ENCODE data around the gene RHOB. TPM values are rescaled to one million over a fixed set of nuclear protein-coding genes. Genes with fewer than 3 reads are reported as not detected.
A peak's percentile ranks its signal among the peaks of the same experiment; 100 is the strongest.

RHOB gene
- total and polyA plus RNA-seq, 2 of the 13 experiments (the other 11 are each of a cell fraction or from before 2014, with no cell fraction given) = 192 to 268 TPM

DNA sequence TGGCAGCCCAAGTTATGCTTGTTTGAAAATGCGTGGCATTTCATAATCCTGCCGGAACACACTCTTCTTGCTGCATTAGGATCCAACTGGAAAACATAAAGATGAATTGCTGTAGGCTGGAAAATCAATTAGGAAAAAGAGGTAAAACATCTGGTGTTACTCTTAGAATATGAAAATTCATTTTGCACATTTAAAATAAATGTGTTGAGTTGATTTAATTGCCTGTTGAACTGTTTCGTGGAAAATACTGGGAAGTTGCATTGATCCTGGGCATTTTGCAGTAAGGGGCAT, 4.1 kb downstream of the RHOB start:
- POLR2A ChIA-PET = interaction anchor here (1.2 to 18.3 kb wide), 19 partner anchors 8 to 200 kb away, joined by 3 to 1537 read pairs (median 22); partner anchors contain the start of gene HS1BP3
- H3K4me3 ChIP-seq (replicated peaks in 1 of 3; ENCODE audit: insufficient read depth in 1 of 3, low read depth in 2 of 3, low read length in 3 of 3) = no peak overlapping the region
- ATAC-seq (no peak), FAIRE-seq (no peak), DNase-seq (ENCODE audit: low spot score) (no peak)
- H3K9ac ChIP-seq (ENCODE audit: insufficient read depth, low read depth, low read length) = no peak overlapping the region
- H4K20me1 ChIP-seq (ENCODE audit: insufficient read depth, low read length) = peaks cover 37% of the 10 kb centered on the region
- no TSS peak for BruUV-seq (replicated peaks)
- CTCF ChIA-PET (ENCODE audit: low intra/inter-chr PET ratio, low total read pairs) = interaction anchor here (2.0 kb wide), 1 partner anchor 185 kb away, joined by 5 read pairs; no protein-coding TSS in a partner anchor
- intact Hi-C loops (cut with micrococcal nuclease; ENCODE audit: unreplicated experiment) = loop anchor here (1.0 kb wide), 4 partner anchors 74 to 142 kb away; no protein-coding TSS in a partner anchor
- H3K79me2 ChIP-seq (ENCODE audit: insufficient read depth, low read length) = peaks cover 33% of the 10 kb centered on the region
- H3K9me3 ChIP-seq (ENCODE audit: low read length) = no peaks in the 10 kb centered on the region
- H3K36me3 ChIP-seq (replicated peaks in 1 of 2; ENCODE audit: control insufficient read depth in 1 of 2, insufficient read depth in 2 of 2, low read length in 2 of 2) = peaks cover 2 to 14% of the 10 kb centered on the region in 2 experiments; a peak in 4 of 5 replicates
- peaks cover 45% of the 10 kb centered on the region for H3K4me1 ChIP-seq (ENCODE audit: insufficient read depth, low read length)
- no peak overlapping the region for H2AFZ ChIP-seq (ENCODE audit: low read length)
- H3K27ac ChIP-seq (ENCODE audit: extremely low read length, insufficient read depth, low read length) = peak overlapping the region; percentile 92
- H3K27me3 ChIP-seq (ENCODE audit: control insufficient read depth in 1 of 2, insufficient read depth in 2 of 2, low read length in 2 of 2) = no peaks in the 10 kb centered on the region; a peak in 1 of 5 replicates
- in situ Hi-C loops (cut with HindIII; ENCODE audit: extremely low pct_ligation_motif_present, low pct_unique_long_range_greater_than_20kb) = loop anchor here (5.0 kb wide), 1 partner anchor 36 kb away; no protein-coding TSS in a partner anchor
- H3K4me2 ChIP-seq (ENCODE audit: low read depth, low read length) = peak overlapping the region; percentile 85
- 45% methylated on average over 3 of the region's 3 CpGs for WGBS (ENCODE audit: low lambda C conversion rate)
- TF ChIP-seq NFE2L1 (CRISPR knock-in tag; IDR thresholded peaks at IDR 0.05; ENCODE audit: borderline replicate concordance) (no peak), POGZ (CRISPR knock-in tag; IDR thresholded peaks at IDR 0.05) (no peak), KLF6 (CRISPR knock-in tag; IDR thresholded peaks at IDR 0.05) (no peak), SP1 (IDR thresholded peaks at IDR 0.05) (no peak), SP1 (CRISPR knock-in tag; IDR thresholded peaks at IDR 0.05) (no peak), ZBTB3 (CRISPR knock-in tag; IDR thresholded peaks at IDR 0.05; ENCODE audit: borderline replicate concordance, low read depth) (no peak), RBM39 (IDR thresholded peaks at IDR 0.05; ENCODE audit: low read depth, low read length, poor library complexity, severe bottlenecking) (no peak)
- TF ChIP-seq, protein P1, sequence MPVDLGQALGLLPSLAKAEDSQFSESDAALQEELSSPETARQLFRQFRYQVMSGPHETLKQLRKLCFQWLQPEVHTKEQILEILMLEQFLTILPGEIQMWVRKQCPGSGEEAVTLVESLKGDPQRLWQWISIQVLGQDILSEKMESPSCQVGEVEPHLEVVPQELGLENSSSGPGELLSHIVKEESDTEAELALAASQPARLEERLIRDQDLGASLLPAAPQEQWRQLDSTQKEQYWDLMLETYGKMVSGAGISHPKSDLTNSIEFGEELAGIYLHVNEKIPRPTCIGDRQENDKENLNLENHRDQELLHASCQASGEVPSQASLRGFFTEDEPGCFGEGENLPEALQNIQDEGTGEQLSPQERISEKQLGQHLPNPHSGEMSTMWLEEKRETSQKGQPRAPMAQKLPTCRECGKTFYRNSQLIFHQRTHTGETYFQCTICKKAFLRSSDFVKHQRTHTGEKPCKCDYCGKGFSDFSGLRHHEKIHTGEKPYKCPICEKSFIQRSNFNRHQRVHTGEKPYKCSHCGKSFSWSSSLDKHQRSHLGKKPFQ (CRISPR knock-in tag; IDR thresholded peaks at IDR 0.05; ENCODE audit: insufficient replicate concordance) = no peak
- TF ChIP-seq, protein P2, sequence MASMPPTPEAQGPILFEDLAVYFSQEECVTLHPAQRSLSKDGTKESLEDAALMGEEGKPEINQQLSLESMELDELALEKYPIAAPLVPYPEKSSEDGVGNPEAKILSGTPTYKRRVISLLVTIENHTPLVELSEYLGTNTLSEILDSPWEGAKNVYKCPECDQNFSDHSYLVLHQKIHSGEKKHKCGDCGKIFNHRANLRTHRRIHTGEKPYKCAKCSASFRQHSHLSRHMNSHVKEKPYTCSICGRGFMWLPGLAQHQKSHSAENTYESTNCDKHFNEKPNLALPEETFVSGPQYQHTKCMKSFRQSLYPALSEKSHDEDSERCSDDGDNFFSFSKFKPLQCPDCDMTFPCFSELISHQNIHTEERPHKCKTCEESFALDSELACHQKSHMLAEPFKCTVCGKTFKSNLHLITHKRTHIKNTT (CRISPR knock-in tag; IDR thresholded peaks at IDR 0.05) = no peak
- TF ChIP-seq, protein P3, sequence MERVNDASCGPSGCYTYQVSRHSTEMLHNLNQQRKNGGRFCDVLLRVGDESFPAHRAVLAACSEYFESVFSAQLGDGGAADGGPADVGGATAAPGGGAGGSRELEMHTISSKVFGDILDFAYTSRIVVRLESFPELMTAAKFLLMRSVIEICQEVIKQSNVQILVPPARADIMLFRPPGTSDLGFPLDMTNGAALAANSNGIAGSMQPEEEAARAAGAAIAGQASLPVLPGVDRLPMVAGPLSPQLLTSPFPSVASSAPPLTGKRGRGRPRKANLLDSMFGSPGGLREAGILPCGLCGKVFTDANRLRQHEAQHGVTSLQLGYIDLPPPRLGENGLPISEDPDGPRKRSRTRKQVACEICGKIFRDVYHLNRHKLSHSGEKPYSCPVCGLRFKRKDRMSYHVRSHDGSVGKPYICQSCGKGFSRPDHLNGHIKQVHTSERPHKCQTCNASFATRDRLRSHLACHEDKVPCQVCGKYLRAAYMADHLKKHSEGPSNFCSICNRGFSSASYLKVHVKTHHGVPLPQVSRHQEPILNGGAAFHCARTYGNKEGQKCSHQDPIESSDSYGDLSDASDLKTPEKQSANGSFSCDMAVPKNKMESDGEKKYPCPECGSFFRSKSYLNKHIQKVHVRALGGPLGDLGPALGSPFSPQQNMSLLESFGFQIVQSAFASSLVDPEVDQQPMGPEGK (CRISPR knock-in tag; IDR thresholded peaks at IDR 0.05) = no peak
- TF ChIP-seq, protein P4, sequence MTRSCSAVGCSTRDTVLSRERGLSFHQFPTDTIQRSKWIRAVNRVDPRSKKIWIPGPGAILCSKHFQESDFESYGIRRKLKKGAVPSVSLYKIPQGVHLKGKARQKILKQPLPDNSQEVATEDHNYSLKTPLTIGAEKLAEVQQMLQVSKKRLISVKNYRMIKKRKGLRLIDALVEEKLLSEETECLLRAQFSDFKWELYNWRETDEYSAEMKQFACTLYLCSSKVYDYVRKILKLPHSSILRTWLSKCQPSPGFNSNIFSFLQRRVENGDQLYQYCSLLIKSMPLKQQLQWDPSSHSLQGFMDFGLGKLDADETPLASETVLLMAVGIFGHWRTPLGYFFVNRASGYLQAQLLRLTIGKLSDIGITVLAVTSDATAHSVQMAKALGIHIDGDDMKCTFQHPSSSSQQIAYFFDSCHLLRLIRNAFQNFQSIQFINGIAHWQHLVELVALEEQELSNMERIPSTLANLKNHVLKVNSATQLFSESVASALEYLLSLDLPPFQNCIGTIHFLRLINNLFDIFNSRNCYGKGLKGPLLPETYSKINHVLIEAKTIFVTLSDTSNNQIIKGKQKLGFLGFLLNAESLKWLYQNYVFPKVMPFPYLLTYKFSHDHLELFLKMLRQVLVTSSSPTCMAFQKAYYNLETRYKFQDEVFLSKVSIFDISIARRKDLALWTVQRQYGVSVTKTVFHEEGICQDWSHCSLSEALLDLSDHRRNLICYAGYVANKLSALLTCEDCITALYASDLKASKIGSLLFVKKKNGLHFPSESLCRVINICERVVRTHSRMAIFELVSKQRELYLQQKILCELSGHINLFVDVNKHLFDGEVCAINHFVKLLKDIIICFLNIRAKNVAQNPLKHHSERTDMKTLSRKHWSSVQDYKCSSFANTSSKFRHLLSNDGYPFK (CRISPR knock-in tag; IDR thresholded peaks at IDR 0.05; ENCODE audit: borderline replicate concordance) = no peak
- TF ChIP-seq, protein P5, sequence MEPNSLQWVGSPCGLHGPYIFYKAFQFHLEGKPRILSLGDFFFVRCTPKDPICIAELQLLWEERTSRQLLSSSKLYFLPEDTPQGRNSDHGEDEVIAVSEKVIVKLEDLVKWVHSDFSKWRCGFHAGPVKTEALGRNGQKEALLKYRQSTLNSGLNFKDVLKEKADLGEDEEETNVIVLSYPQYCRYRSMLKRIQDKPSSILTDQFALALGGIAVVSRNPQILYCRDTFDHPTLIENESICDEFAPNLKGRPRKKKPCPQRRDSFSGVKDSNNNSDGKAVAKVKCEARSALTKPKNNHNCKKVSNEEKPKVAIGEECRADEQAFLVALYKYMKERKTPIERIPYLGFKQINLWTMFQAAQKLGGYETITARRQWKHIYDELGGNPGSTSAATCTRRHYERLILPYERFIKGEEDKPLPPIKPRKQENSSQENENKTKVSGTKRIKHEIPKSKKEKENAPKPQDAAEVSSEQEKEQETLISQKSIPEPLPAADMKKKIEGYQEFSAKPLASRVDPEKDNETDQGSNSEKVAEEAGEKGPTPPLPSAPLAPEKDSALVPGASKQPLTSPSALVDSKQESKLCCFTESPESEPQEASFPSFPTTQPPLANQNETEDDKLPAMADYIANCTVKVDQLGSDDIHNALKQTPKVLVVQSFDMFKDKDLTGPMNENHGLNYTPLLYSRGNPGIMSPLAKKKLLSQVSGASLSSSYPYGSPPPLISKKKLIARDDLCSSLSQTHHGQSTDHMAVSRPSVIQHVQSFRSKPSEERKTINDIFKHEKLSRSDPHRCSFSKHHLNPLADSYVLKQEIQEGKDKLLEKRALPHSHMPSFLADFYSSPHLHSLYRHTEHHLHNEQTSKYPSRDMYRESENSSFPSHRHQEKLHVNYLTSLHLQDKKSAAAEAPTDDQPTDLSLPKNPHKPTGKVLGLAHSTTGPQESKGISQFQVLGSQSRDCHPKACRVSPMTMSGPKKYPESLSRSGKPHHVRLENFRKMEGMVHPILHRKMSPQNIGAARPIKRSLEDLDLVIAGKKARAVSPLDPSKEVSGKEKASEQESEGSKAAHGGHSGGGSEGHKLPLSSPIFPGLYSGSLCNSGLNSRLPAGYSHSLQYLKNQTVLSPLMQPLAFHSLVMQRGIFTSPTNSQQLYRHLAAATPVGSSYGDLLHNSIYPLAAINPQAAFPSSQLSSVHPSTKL (CRISPR knock-in tag; IDR thresholded peaks at IDR 0.05) = 0 out of 2 replicates have a peak, but pooled peaks have one; percentile 35
